Measurements from ENCODE around the gene WDR64.

WDR64 gene

DNA sequence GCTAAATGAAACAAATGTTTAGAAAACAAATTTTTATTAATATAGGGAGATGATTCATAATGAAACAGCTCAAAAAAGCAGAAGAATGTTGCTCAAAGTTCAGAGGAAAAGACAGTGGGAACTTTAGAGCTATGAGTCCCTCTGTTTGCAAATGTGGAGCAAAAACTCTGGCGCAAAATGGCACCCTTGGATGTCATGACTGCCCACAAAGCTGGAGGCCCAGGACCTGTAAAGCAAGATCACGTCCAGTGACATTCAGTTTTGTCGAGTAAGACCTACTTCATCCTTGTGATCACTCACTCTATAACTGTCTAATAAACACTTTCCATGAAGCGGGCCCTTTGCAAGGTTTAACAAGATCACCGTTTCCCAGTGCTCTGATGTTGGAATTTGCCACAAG lies 186.8 kb downstream of the WDR64 start:
- DNase-seq (ENCODE audit: low read depth): no peak

DNA sequence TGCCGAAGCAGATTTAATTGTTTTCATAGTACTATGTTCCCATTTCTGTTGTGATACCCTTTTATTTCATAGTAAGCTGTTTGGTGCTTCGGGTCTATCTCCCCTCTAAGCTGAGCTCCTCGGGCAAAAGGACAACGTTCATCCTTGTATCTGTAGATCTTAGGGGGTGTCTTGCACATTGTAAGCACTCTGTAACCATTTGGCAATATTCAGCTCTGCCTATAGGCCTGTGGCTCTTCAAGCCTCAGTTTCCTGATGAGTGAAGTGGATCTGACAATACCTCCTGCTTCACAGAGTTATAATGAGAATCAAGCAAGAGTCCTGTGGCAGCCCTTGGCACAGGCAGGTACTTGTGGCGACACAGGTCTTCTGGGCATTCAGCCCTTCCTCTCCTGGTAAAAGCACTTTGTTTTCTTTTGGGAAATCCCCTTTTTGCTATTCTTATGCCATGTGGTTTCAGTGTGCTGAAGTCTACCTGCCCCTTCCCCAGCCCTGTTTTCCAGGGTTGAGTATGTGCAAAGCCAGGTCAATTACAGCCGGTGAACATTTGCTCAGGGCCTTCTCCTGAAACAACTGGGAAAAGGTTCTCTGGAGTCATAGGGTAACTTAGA lies 187.4 kb downstream of the WDR64 start:
- no peak for DNase-seq (ENCODE audit: low read depth)

- no peak for DNase-seq (ENCODE audit: low read depth)
These were observed 188.1 kb downstream of the WDR64 start for GRCh38 chr1:241840164-241840563.

DNA sequence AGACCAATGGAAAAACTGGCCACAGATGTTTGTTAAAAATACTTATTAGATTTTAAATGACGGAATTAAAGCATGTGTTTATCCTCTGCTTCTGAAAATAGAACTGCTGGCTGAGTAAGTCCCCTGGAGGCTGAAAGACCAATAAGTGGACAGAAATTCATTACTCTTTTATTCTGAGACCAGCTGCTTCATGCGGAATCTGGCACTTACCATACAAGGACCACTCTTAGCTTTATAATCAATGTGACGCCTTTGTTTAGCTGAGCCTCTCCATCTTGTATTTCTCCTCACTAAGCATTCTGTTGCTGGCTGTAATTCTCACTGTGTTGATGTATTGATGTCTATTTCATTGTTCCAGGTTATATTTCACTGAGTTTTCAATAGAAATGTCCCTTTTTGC lies 189.6 kb downstream of the WDR64 start:
- no peak for DNase-seq (ENCODE audit: low read depth)

DNA sequence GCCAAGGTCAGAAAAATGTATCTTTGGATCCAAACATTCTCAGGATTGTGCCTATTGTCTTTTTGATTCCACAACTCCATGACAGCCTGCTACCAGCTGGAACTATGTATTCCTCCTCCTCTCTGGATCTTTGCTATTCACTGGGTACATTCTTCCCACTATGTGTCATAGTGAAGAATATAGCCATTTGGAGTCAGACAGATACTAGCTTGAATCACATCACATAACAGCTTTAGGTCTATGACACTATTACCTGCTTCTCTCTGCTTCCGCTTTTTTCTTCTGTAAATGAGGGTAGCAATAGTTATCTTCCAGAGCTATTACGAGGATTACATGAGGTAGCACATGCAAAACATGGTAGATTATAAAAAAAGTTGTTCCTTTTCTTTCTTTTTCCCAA lies 190.5 kb downstream of the WDR64 start:
- DNase-seq (ENCODE audit: low read depth): no peak

DNA sequence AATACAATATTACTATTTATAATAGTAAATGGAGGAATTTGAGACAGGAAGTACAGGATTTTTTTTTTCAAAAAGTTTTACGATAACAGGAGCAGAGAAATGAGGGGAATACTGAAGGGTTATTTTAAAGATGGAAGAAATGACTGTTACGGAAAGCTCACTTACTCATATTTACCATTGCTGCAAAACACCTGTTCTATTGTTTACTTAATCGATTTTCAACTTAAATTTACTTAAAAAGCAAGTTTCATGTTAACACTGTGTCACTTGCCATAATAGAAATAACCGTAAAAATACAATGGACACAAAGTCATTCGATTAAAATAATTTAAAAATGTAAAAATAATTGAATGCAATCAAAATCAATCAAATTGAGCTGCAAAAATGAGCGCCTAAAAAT lies 192.5 kb downstream of the WDR64 start:
- DNase-seq (ENCODE audit: low read depth): no peak

GRCh38 chr1:241846375-241846774 lies 194.3 kb downstream of the WDR64 start:
- no peak for DNase-seq (ENCODE audit: low read depth)

- DNase-seq (ENCODE audit: low read depth): no peak
These were observed 194.9 kb downstream of the WDR64 start for GRCh38 chr1:241846862-241847539.

- no peak for DNase-seq (ENCODE audit: low read depth)
These were observed 195.4 kb downstream of the WDR64 start for GRCh38 chr1:241847540-241847795.

DNA sequence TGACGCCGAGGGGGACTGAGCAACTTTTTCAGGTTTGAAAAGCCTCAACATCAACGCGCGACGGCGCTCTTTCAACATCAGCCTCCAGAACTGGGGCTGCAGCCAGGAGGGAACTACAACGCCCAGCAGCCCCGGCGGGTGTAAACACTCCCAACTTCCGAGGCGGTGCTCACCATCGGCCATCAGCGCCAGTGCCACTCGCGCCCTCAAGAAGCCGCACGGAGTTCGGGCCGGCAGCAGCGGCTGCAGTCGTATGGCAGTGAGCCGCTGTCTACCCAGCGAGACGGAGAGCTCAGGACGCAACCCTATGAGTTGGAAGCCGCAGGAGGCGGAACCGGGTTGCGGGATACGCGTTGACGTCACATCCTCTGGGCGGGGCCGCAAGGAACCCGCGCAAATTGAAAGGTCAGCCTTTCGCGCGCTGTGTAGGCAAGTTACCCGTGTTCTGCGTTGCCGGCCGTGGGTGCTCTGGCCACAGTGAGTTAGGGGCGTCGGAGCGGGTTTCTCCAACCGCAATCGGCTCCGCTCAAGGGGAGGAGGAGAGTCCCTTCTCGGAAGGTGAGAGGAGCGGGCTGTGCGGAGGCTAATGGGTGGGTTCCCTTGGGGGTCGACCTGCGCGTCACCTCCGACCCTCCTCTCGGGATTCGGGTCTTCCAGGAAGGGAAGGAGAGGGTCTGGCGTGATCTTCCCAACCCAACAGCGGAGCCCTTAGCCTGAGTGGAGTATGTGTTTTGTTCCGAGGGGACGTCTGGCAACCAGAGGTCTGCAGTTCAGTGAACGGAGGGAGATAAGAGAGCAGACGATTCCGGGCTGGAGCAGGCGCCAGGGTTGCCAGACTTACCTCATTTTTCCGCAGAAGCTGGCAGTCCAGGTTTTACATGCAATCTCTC lies 196.0 kb downstream of the WDR64 start, which contains the start of gene EXO1:
Gene EXO1, plus strand, starts transcription at position 409 of the 890 bp plus-strand sequence. CDS start 2,222 bp downstream, outside the sequence.
- DNase-seq (ENCODE audit: low read depth): peak; percentile 76

- DNase-seq (ENCODE audit: low read depth): no peak
These were observed 196.7 kb downstream of the WDR64 start for GRCh38 chr1:241848686-241849344.

DNA sequence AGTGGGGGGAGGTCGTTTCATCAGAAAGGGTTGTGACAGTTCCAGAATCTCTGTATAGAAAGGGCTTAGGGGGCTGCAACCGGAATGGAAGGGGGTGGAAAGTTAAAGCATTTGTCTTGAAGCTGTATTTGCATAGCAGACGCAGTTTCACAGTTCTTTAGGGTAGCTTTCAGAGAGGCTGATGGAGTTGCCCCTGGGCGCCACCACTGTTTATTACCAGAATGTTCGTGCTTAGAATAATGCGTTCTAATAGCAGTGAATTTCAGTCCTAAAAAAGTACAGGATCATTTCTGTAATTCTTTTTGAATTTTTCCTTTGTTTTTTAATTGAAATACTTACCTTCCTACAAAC lies 197.2 kb downstream of the WDR64 start:
- DNase-seq (ENCODE audit: low read depth): no peak
